HG03457 (cell line): ENCODE data around the gene MOK.
"Not testable (repeated sequence)": the region's sequence is repeated elsewhere in the genome, so short reads cannot be mapped to it uniquely, and the experiment has no call there.

Experiments used
- ATAC-seq: cut with Tn5 transposase; IDR thresholded peaks from one replicate; pipeline ENCODE4 v1.9.1; 2021; ENCODE audit warnings: moderate number of reproducible peaks; ENCODE audit not compliant: unreplicated experiment

The MOK gene

GRCh38 chr14:102249981-102250380, 55.0 kb downstream of the MOK start:
- ATAC-seq, result no peak

GRCh38 chr14:102249041-102249440, 55.9 kb downstream of the MOK start:
- no peak for ATAC-seq

GRCh38 chr14:102248121-102248520, 56.8 kb downstream of the MOK start:
- ATAC-seq, result no peak

- ATAC-seq, result no peak
Observed at GRCh38 chr14:102246071-102246470, 58.9 kb downstream of the MOK start.

- not testable (repeated sequence) for ATAC-seq
Observed at GRCh38 chr14:102243795-102244194, 61.2 kb downstream of the MOK start.

GRCh38 chr14:102241147-102241546, 63.8 kb downstream of the MOK start:
- ATAC-seq, result no peak

GRCh38 chr14:102240481-102240880, 64.5 kb downstream of the MOK start:
- ATAC-seq, result not testable (repeated sequence)

GRCh38 chr14:102239231-102239630, 65.7 kb downstream of the MOK start:
- ATAC-seq, result no peak

- no peak for ATAC-seq
Observed at GRCh38 chr14:102238766-102239165, 66.2 kb downstream of the MOK start.

- no peak for ATAC-seq
Observed at GRCh38 chr14:102238131-102238530, 66.8 kb downstream of the MOK start.

- no peak for ATAC-seq
Observed at GRCh38 chr14:102236026-102236425, 68.9 kb downstream of the MOK start.

- ATAC-seq, result no peak
Observed at GRCh38 chr14:102235275-102235897, 69.6 kb downstream of the MOK start.

GRCh38 chr14:102234331-102235264, 70.4 kb downstream of the MOK start:
- ATAC-seq, result no peak

- no peak for ATAC-seq
Observed at GRCh38 chr14:102233081-102233480, 71.9 kb downstream of the MOK start.

- no peak for ATAC-seq
Observed at GRCh38 chr14:102232348-102232625, 72.7 kb downstream of the MOK start.

- no peak for ATAC-seq
Observed at GRCh38 chr14:102231476-102232347, 73.3 kb downstream of the MOK start.

- ATAC-seq, result no peak
Observed at GRCh38 chr14:102230481-102231210, 74.3 kb downstream of the MOK start.

GRCh38 chr14:102229739-102230092, 75.2 kb downstream of the MOK start:
- ATAC-seq, result no peak

GRCh38 chr14:102229071-102229738, 75.8 kb downstream of the MOK start:
- ATAC-seq, result no peak

- no peak for ATAC-seq
Observed at GRCh38 chr14:102227184-102227964, 77.6 kb downstream of the MOK start.
